Fibroblast of skin of back (primary cell): ENCODE results near the gene RAB33B.

Source experiments
- DNase-seq: peaks from one replicate; pipeline ENCODE4 v3.0.0-alpha.2; 2013

RAB33B gene

DNA sequence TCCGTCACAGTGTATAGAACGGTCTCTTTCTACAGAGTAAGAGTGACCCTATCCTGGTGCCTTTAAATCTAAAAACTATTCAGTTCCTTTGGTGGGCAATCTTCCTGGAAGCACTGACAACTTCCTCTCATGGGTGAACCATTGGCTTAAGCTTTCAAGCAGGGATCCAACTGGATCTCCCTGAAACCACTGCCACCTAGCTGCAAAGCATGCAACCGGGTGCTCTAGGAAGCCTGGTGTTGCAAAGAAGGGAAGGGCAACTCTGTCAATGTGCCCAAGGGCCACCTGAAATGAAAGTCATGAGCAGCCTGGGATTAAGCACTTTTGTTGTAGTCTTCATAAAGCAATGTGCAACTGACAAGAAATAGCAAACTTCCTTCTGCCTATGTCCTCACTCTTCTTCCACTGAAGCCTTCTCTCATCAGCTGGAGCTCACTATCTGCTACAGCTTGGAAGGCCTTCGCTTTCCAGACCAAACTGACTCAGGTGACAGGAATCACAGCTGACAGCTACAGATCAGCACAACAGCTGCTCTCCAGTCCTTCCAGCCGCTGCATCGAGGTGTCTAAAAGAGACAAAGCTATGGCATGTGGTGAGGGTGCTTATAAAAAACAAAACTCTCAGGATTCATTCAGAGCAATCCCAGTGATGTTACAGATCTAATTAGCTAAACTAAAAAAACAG is 55.9 kb downstream of the RAB33B start:
- no peak for DNase-seq

DNA sequence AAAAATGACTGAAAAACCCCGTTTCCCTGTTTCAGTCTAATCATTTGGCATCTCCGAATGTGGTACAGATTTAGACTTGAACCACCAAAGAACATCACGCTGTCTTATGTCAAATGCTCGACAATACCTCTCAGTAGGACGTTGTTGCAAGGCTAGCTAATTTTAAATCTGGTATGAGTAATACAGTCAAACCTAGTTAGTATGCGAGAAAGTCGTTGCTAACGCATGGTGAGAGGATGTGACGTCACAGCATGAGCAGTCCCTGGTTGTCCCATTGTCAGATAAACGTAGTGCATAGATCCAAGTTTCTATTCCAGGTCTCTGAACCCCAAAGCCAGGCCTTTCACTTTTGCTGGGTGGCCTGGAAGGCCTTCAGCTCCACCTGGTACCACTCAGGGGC is 57.4 kb downstream of the RAB33B start:
- DNase-seq, result peak; percentile 57

DNA sequence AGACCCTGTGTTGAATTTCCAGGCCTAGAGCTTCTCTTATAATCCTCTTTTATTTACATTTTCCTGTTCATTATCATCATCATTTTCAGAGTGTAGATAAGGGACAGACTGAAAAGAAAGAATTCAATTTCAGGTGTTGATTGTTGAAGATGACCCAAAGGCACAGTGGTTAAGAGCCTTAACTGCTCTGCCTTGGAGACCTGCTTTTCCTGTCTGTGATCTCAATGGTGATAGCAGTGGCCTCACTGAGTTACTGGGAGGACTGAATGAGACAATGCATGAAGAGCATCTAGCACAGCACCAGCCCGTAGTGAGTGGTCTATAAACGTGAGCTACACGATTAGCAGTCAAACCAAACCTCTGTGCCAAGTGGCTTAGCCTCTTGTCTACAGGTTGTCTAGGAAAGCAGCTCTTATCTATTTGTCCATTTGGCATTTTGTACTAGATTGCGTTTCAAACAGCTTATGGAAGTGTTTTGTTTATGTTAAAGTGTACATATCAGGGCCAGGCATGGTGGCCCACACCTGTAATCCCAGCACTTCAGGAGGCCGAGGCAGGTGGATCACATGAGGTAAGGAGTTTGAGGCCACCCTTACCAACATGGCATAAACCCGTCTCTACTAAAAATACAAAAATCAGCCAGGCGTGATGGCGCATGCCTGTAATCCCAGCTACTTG is 60.6 kb downstream of the RAB33B start:
- no peak for DNase-seq

DNA sequence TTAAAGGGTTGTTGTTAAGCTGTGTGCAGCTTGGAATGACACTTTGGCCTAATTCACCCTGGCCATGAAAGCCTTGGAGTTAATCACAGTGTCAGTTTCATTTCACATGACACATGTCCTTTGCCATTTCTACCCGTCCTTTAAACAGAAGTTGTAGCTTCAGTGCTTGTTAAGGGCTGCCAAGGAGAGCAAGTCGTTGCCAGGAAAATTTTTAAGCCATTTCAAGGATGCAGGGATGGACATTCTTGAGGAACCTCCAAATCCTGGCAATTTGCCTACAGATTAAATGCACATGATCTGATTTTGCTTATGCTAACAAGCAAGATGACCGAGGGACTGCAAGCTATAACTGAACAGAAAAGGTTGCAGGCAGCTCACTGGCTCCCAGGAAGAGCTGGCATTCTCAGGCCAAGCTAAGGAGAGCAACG is 61.6 kb downstream of the RAB33B start:
- DNase-seq, result no peak

DNA sequence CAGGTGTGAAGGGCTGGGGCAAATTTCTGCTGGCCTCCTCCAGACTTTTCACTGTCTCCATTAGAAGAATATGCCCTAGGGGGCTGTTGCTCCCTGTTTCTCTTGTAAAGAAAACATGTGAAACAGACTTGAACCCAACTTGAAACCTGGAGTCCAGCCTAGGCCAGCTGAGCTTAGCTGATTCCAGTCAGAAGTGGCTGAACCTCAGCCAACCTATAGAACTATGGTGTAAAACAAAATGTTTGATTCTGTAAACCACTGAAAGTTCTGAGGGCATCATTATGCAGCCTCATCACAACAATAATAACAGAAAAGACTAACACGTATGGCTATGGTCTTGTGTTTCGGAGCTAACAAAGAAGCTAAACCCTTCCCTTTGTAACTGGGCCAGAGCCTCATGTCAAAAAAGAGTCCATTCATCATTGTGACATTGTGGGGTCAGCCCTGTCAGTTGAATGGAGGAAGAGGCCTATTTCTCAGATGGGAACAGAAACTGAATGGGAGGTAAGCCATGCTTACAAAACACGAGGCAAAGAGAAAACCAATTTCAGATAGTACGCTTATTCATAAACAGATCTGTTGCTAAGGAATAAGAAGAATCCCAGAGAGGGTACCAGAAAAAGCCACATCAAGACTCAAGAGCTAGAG is 68.0 kb downstream of the RAB33B start:
- DNase-seq, result no peak

DNA sequence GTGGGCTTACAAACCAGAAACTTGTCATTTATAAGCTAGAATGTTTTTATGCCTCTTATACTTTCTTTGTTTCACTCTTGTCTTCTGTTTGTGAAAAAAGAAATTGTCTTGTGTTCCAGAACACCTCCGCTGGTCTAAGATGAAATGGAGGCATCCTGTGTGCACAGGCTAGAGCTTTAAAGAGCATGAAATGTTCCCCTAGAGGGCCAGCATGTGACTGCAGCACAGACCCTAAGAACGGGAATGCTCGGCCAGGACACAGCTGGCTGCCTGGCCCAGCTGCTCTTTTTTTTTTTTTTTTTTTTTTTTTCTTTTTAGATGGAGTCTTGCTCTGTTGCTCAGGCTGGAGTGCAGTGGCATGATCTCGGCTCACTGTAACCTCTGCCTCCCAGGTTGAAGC is 68.5 kb downstream of the RAB33B start:
- DNase-seq, result no peak

DNA sequence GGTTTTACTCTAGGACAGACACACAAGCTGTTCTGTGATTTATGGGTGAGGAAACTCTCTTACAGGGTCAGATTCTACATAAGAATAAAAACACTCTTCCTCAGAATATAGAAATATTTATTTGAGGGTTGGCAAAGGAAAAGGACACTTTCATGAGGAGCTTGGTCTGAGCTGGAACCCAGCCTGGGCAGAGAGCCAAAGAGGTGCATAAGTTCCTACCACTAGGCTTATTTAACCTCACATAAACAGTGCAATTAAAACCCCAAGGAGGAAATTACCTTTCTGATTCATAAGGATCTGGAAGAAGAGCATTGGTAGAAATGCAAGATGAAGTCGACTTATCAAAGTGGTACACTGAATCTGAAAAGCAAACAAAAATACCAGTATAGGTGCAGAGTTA is 69.2 kb downstream of the RAB33B start:
- no peak for DNase-seq

DNA sequence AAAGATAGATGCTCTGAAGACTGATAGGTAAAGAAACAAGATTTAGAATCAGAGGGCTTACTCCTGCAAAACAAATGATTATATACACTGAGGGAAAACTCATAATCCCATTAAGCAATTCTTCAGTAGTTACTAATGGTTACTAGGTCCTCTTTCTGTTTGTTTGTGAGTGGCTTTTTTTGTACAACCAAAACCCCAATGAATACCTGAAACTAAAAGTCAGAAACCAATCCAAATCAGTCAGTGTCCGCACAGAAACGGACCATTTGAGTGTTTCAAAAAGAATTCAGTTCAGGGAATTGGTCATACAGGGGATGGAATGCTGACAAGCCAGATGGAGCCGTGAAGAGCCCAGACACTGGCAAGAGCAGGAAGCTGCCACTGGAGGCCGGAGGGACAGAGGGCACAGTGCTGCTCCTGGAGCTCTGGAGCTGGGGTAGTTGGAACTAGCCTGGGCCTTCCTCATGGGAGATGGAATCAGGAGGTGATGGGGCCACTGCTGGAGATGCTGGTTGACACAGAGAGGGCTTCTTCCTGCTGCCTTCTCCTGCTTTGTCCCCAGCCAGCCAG is 70.2 kb downstream of the RAB33B start:
- no peak for DNase-seq

DNA sequence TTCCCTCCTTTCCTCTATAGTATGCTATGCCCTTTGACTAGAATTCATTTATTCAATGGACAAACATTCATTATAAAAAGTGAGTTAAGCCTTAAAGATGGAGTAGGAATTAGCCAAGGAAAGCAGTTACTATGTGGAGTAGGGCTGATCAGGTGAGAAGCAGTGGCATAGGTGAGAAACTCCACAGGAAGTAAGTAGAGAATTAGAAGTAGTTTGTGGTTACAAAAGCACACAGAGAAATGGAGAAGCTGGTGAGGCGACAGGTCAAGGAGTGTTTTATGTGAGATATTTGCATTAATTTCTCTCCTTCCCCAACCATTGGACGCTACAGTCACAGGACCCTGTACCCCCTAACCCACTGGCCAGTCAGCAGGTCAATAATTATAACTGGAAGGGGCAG is 71.5 kb downstream of the RAB33B start:
- DNase-seq, result no peak
